GM13977 (cell line): ENCODE measurements around the gene UTS2B.

Source experiments
- DNase-seq: peaks from one replicate; pipeline ENCODE4 v3.0.0; 2012; ENCODE audit warnings: low spot score
- in situ Hi-C: fragments of 300-500 bp; cut with MboI; formaldehyde crosslinking; loops from one replicate; pipeline ENCODE4 v1.12.0; 2022; ENCODE audit warnings: low sequenced_read_pairs, low pct_unique_long_range_greater_than_20kb, mixed read lengths, inconsistent platforms; ENCODE audit not compliant: unreplicated experiment
- TF ChIP-seq, protein P1 (sequence below): IDR thresholded peaks from 2 replicates; pipeline ENCODE4 v1.5.1; 2012; ENCODE audit warnings: mild to moderate bottlenecking, control low read depth; ENCODE audit not compliant: insufficient read depth; ENCODE audit errors: extremely low read depth, missing control alignments

Gene UTS2B

GRCh38 chr3:191345334-191345733 lies 15.0 kb upstream of the UTS2B start:
- no peak for DNase-seq
- TF ChIP-seq, protein P1, sequence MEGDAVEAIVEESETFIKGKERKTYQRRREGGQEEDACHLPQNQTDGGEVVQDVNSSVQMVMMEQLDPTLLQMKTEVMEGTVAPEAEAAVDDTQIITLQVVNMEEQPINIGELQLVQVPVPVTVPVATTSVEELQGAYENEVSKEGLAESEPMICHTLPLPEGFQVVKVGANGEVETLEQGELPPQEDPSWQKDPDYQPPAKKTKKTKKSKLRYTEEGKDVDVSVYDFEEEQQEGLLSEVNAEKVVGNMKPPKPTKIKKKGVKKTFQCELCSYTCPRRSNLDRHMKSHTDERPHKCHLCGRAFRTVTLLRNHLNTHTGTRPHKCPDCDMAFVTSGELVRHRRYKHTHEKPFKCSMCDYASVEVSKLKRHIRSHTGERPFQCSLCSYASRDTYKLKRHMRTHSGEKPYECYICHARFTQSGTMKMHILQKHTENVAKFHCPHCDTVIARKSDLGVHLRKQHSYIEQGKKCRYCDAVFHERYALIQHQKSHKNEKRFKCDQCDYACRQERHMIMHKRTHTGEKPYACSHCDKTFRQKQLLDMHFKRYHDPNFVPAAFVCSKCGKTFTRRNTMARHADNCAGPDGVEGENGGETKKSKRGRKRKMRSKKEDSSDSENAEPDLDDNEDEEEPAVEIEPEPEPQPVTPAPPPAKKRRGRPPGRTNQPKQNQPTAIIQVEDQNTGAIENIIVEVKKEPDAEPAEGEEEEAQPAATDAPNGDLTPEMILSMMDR = no peak
- in situ Hi-C loops = no loop called here

DNA sequence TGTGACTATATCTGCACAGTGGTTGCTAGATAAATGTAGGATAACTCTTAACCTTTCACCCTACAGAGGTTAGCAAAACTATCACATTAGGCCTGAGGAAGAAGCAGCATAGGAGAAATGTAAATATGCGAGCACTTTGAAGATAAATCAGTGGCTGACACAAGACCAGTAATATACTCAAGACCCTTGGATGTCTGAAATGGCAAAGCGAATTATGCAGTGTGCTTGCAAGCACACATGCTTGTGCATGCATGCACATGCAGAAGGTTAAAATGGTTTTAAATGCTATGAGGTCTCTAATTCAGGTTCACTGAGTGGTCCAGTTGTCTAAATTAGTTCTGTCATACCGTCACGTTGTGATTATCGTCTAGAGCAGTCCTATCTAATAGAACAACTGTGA lies 13.6 kb upstream of the UTS2B start:
- TF ChIP-seq, protein P1 = no peak
- in situ Hi-C loops = no loop called here
- no peak for DNase-seq

GRCh38 chr3:191343115-191343514 lies 12.8 kb upstream of the UTS2B start:
- TF ChIP-seq, protein P1 = no peak
- DNase-seq = no peak
- in situ Hi-C loops = no loop called here

DNA sequence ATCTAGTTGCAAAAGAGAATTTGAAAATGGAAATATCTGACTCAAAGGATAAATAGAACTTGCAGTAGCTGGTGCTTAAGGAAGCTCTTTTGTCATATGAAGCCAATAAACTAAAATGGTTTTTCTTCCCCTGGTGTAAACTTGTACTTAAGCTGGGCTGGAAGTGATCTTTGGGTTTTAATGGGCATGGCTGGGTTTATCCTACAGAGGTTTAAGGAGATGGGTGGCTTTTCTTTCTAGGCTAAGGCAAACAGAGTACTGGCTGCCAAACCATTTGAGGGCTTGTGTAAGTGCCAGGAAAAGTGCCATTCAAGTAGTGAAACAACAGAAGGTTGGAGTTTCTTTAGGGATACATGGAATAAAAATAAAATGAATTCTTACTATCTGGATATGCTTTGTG lies 12.1 kb upstream of the UTS2B start:
- TF ChIP-seq, protein P1 = no peak
- in situ Hi-C loops = no loop called here
- no peak for DNase-seq

GRCh38 chr3:191342006-191342405 lies 11.7 kb upstream of the UTS2B start:
- in situ Hi-C loops = no loop called here
- DNase-seq = no peak
- TF ChIP-seq, protein P1 = no peak

GRCh38 chr3:191340966-191341365 lies 10.6 kb upstream of the UTS2B start:
- DNase-seq = no peak
- TF ChIP-seq, protein P1 = no peak
- in situ Hi-C loops = no loop called here

DNA sequence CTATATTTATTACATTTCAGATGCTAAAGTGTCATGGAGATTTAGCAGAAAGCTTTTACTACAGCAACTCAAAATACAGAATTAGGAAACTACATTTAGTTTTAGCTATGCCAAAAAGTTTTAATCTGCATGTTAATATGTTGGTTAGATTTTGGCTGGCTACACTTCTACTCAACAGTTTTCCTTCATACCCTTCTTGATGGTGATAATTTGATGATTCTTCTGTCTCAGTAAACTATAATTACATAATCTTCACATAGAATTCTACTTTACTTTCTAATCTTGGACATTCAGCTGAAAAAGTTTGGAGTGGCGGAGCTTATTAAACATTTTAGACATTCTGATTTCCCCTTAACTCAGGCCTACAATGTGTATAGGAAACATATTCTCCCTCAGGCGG lies 10.0 kb upstream of the UTS2B start:
- in situ Hi-C loops = no loop called here
- TF ChIP-seq, protein P1 = no peak
- DNase-seq = no peak
